Nephron (organoid): Measurements from ENCODE around the gene KCNJ16.

Source experiments
- H3K27ac Mint-ChIP-seq, 3 experiments: 2 replicates each; pipeline ENCODE4 v1.8.0; 2020; ENCODE audit warnings: mixed read lengths in 3 of 3, mild to moderate bottlenecking in 2 of 3, moderate library complexity in 1 of 3
- H3K27me3 Mint-ChIP-seq: 2 replicates; pipeline ENCODE4 v1.8.0; 2021; ENCODE audit warnings: low read depth, mild to moderate bottlenecking, moderate library complexity, mixed read lengths
- H3K36me3 Mint-ChIP-seq: 2 replicates; pipeline ENCODE4 v1.8.0; 2020; ENCODE audit warnings: low read depth, mixed read lengths
- H3K4me1 Mint-ChIP-seq: 2 replicates; pipeline ENCODE4 v1.8.0; 2020; ENCODE audit warnings: mixed read lengths
- H3K4me3 Mint-ChIP-seq, 3 experiments: 2 replicates each; pipeline ENCODE4 v1.8.0; 2020; ENCODE audit warnings: mild to moderate bottlenecking in 3 of 3, mixed read lengths in 3 of 3, moderate library complexity in 2 of 3
- H3K9me3 Mint-ChIP-seq: 2 replicates; pipeline ENCODE4 v1.8.0; 2020; ENCODE audit warnings: mixed read lengths
- CTCF ChIP-seq, 3 experiments: fragments of 200-600 bp; sonication (generic); IDR thresholded peaks; one replicate each; pipeline ENCODE4 v1.5.0; 2021; ENCODE audit warnings: antibody characterized with exemption in 3 of 3; ENCODE audit not compliant: unreplicated experiment in 3 of 3

Gene KCNJ16

GRCh38 chr17:70169709-70170597 is 94.9 kb downstream of the KCNJ16 start:
- peaks cover 43% of the 10 kb centered on the region for H3K27me3 Mint-ChIP-seq
- no peaks in the 10 kb centered on the region for H3K36me3 Mint-ChIP-seq
- no peak for TF ChIP-seq CTCF (IDR thresholded peaks at IDR 0.05; ENCODE audit: unreplicated experiment in 3 of 3)
- peak overlapping the region; percentile 79 to 90 (median 87) for H3K4me3 Mint-ChIP-seq
- H3K27ac Mint-ChIP-seq: peak overlapping the region; percentile 3 to 43 (median 42)
- peaks cover 30% of the 10 kb centered on the region for H3K4me1 Mint-ChIP-seq
- H3K9me3 Mint-ChIP-seq: no peaks in the 10 kb centered on the region

- peak overlapping the region in 1 of 3 experiments; percentile 34 for H3K27ac Mint-ChIP-seq
- H3K27me3 Mint-ChIP-seq: peaks cover 46% of the 10 kb centered on the region
- no peaks in the 10 kb centered on the region for H3K9me3 Mint-ChIP-seq
- H3K4me3 Mint-ChIP-seq: peak overlapping the region; percentile 79 to 90 (median 87)
- peaks cover 7% of the 10 kb centered on the region for H3K36me3 Mint-ChIP-seq
- no peak for TF ChIP-seq CTCF (IDR thresholded peaks at IDR 0.05; ENCODE audit: unreplicated experiment in 3 of 3)
- peaks cover 30% of the 10 kb centered on the region for H3K4me1 Mint-ChIP-seq
Observed at GRCh38 chr17:70171159-70171558, 96.1 kb downstream of the KCNJ16 start.

- H3K4me3 Mint-ChIP-seq: peak overlapping the region; percentile 35 to 69 (median 52)
- TF ChIP-seq CTCF (IDR thresholded peaks at IDR 0.05; ENCODE audit: unreplicated experiment in 3 of 3): no peak
- H3K4me1 Mint-ChIP-seq: peaks cover 30% of the 10 kb centered on the region
- peaks cover 16% of the 10 kb centered on the region for H3K36me3 Mint-ChIP-seq
- no peak overlapping the region for H3K27ac Mint-ChIP-seq
- H3K9me3 Mint-ChIP-seq: no peaks in the 10 kb centered on the region
- peaks cover 46% of the 10 kb centered on the region for H3K27me3 Mint-ChIP-seq
Observed at GRCh38 chr17:70172449-70172848, 97.4 kb downstream of the KCNJ16 start.

- no peaks in the 10 kb centered on the region for H3K9me3 Mint-ChIP-seq
- H3K36me3 Mint-ChIP-seq: peaks cover 17% of the 10 kb centered on the region
- peaks cover 28% of the 10 kb centered on the region for H3K4me1 Mint-ChIP-seq
- no peak for TF ChIP-seq CTCF (IDR thresholded peaks at IDR 0.05; ENCODE audit: unreplicated experiment in 3 of 3)
- peaks cover 45% of the 10 kb centered on the region for H3K27me3 Mint-ChIP-seq
- peak overlapping the region in 2 of 3 experiments; percentile 52 to 69 for H3K4me3 Mint-ChIP-seq
- H3K27ac Mint-ChIP-seq: no peak overlapping the region
Observed at GRCh38 chr17:70172923-70173322, 97.9 kb downstream of the KCNJ16 start.

- no peak overlapping the region for H3K27ac Mint-ChIP-seq
- H3K27me3 Mint-ChIP-seq: peaks cover 38% of the 10 kb centered on the region
- peaks cover 26% of the 10 kb centered on the region for H3K4me1 Mint-ChIP-seq
- H3K4me3 Mint-ChIP-seq: peak overlapping the region in 1 of 3 experiments; percentile 48
- H3K9me3 Mint-ChIP-seq: no peaks in the 10 kb centered on the region
- H3K36me3 Mint-ChIP-seq: peaks cover 17% of the 10 kb centered on the region
- TF ChIP-seq CTCF (IDR thresholded peaks at IDR 0.05; ENCODE audit: unreplicated experiment in 3 of 3): no peak
Observed at GRCh38 chr17:70173681-70174080, 98.7 kb downstream of the KCNJ16 start.
